ENCODE results near the gene CACNA1I. TPM values are rescaled to one million over a fixed set of nuclear protein-coding genes. Genes with fewer than 3 reads are reported as not detected.

Gene CACNA1I
- total RNA-seq, 1 donor from 2014 or later: 0.03 TPM

DNA sequence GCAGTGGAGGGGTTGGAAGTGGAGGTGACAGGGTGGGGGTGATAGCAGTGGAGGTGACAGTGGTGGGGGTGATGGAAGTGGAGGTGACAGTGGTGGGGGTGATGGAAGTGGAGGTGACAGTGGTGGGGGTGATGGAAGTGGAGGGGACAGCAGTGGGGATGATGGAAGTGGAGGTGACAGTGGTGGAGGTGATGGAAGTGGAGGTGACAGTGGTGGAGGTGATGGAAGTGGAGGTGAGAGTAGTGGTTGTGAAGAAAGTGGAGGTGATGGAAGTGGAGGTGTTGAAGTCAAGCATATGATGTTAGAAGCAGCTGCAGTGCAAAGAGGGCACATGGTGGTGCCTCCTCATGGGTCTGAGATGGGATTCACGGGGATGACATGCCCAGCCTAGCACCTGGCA is 141.5 kb downstream of the CACNA1I start:
- Mint-ChIP-seq H3K4me1 (ENCODE audit: unreplicated experiment) (no peaks in the 10 kb centered on the region), H3K36me3 (ENCODE audit: unreplicated experiment) (no peaks in the 10 kb centered on the region), H3K4me3 (ENCODE audit: unreplicated experiment) (no peak overlapping the region), H3K27me3 (ENCODE audit: unreplicated experiment) (peaks cover 45% of the 10 kb centered on the region), H3K9me3 (ENCODE audit: unreplicated experiment) (no peaks in the 10 kb centered on the region), H3K27ac (ENCODE audit: unreplicated experiment) (no peak overlapping the region)
- TF ChIP-seq, protein P1, sequence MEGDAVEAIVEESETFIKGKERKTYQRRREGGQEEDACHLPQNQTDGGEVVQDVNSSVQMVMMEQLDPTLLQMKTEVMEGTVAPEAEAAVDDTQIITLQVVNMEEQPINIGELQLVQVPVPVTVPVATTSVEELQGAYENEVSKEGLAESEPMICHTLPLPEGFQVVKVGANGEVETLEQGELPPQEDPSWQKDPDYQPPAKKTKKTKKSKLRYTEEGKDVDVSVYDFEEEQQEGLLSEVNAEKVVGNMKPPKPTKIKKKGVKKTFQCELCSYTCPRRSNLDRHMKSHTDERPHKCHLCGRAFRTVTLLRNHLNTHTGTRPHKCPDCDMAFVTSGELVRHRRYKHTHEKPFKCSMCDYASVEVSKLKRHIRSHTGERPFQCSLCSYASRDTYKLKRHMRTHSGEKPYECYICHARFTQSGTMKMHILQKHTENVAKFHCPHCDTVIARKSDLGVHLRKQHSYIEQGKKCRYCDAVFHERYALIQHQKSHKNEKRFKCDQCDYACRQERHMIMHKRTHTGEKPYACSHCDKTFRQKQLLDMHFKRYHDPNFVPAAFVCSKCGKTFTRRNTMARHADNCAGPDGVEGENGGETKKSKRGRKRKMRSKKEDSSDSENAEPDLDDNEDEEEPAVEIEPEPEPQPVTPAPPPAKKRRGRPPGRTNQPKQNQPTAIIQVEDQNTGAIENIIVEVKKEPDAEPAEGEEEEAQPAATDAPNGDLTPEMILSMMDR (IDR thresholded peaks at IDR 0.05): no peak
- DNase-seq (ENCODE audit: extremely low spot score, unreplicated experiment): no peak

DNA sequence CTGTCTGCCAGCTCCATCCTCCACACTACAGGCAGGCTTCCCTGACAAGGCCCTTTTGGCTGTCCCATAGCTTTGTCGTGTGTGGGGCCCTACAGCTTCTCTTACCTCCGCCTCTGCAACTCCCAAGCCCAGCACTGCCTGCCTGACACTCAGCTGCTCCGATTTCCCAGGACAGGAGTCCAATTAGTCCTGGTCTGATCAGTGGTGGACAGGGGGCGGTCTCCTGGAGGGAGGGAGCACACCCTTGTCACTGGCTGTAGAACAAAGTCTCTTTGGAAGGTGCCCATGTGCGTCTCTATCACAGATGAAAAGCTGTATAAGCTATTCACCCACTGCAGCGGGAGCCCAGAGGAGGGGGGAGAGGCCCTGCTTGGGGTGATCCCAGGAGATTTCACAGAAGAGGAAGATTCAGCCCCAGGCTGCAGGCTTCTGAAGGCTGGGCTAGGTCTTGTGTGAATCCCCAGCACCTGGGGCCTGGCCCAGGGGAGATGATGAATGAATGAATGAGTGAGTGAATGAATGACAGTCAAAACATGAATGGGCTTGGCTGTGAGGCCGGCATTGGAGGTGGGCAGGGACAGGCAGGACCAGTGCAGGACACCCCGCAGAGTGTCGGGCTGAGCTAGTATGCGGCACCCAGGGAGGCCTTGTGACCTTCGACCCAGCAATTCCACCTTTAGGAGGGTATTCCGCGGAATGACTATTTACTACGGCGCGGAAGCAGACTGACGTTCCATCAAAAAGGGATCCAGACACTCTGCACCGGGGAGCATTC is 142.4 kb downstream of the CACNA1I start:
- Mint-ChIP-seq H3K9me3 (ENCODE audit: unreplicated experiment) (no peaks in the 10 kb centered on the region), H3K4me3 (ENCODE audit: unreplicated experiment) (no peak overlapping the region), H3K36me3 (ENCODE audit: unreplicated experiment) (no peaks in the 10 kb centered on the region), H3K27me3 (ENCODE audit: unreplicated experiment) (peaks cover 51% of the 10 kb centered on the region), H3K4me1 (ENCODE audit: unreplicated experiment) (no peaks in the 10 kb centered on the region), H3K27ac (ENCODE audit: unreplicated experiment) (no peak overlapping the region)
- TF ChIP-seq, protein P1 (IDR thresholded peaks at IDR 0.05): no peak
- no peak for DNase-seq (ENCODE audit: extremely low spot score, unreplicated experiment)

DNA sequence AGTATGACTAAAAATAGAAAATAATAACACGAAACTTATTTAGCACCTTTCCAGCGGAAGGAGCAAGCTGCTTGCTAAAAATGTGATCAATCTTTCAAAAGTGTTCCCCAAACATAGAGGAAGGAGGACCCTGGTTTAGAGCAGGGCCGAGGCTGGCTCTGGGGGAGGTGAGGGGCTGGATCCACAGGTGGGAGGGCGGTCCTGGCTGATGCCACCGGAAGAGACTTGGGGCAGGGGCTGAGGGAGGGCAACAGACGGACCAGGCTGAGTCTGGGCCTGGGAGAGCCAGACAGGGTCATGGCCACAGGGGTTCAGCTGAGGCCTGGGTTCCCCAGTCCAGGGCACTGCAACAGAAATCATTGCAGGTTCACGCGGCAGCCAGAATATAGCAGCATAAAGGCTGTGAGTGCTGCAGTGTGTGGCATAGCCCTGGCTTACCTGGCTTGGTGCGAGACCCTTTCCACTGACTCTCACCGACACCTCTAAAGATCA is 143.3 kb downstream of the CACNA1I start:
- TF ChIP-seq, protein P1 (IDR thresholded peaks at IDR 0.05): no peak
- Mint-ChIP-seq H3K27me3 (ENCODE audit: unreplicated experiment) (peaks cover 47% of the 10 kb centered on the region), H3K4me3 (ENCODE audit: unreplicated experiment) (no peak overlapping the region), H3K4me1 (ENCODE audit: unreplicated experiment) (no peaks in the 10 kb centered on the region), H3K27ac (ENCODE audit: unreplicated experiment) (no peak overlapping the region), H3K36me3 (ENCODE audit: unreplicated experiment) (no peaks in the 10 kb centered on the region), H3K9me3 (ENCODE audit: unreplicated experiment) (no peaks in the 10 kb centered on the region)
- no peak for DNase-seq (ENCODE audit: extremely low spot score, unreplicated experiment)

DNA sequence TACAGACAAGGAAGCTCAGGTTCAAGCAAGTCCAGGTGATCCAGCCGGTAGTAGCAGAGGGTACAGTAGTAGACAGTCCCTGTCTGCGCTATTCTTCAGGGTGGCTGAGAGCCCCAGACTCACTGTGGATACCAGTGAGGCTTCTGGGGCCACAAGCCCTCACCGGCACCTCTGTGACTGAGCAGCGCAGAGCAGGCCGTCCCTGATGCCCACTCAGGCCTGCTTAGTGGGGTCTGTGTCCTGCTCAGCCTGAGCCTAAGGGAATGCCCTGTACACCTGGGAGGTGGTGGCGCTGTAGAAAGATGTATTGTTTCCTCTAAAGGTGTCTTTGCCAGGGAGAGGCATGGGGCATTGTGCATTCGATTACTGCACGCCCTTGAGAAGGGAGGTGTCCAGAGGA is 143.8 kb downstream of the CACNA1I start:
- no peaks in the 10 kb centered on the region for H3K36me3 Mint-ChIP-seq (ENCODE audit: unreplicated experiment)
- no peaks in the 10 kb centered on the region for H3K9me3 Mint-ChIP-seq (ENCODE audit: unreplicated experiment)
- no peak overlapping the region for H3K4me3 Mint-ChIP-seq (ENCODE audit: unreplicated experiment)
- no peaks in the 10 kb centered on the region for H3K4me1 Mint-ChIP-seq (ENCODE audit: unreplicated experiment)
- DNase-seq (ENCODE audit: extremely low spot score, unreplicated experiment): no peak
- TF ChIP-seq, protein P1 (IDR thresholded peaks at IDR 0.05): no peak
- H3K27ac Mint-ChIP-seq (ENCODE audit: unreplicated experiment): no peak overlapping the region
- H3K27me3 Mint-ChIP-seq (ENCODE audit: unreplicated experiment): peaks cover 45% of the 10 kb centered on the region

DNA sequence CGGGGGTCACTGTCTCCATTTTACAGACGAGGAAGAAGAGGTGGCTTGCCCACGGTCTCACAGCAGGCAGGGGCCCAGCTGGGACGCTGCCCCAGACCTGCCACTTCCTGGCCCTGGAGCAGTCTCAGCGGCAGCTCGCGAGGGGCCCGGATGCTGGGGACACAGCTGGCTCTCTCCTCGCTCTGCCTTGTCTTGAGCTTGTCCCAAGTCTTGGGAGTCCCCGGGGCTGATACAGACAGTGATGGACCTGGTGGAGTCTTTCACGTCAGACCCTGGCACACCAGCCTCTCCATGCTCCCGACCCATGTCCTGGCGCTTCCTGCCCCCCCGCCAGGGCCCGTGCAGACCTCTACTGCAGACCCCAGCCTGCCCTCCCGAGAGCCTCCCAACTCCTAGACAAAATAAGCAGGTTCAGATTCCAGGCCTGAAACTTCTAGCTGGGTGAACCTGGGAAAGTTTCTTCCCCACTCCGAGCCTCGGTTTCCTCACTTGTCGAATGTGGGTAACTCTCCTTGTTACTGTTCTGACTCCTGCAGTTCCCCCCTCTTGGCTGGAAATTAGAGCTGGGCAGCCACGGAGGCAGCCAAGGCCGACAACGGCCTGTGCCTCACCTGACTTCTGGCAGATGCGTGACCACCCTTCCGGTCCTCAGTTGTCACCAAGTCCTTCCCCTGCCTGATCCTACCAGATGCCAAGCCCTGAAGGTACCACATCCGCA is 145.4 kb downstream of the CACNA1I start:
- no peak for DNase-seq (ENCODE audit: extremely low spot score, unreplicated experiment)
- Mint-ChIP-seq H3K27me3 (ENCODE audit: unreplicated experiment) (peaks cover 41% of the 10 kb centered on the region), H3K36me3 (ENCODE audit: unreplicated experiment) (no peaks in the 10 kb centered on the region), H3K4me1 (ENCODE audit: unreplicated experiment) (no peaks in the 10 kb centered on the region), H3K9me3 (ENCODE audit: unreplicated experiment) (no peaks in the 10 kb centered on the region), H3K27ac (ENCODE audit: unreplicated experiment) (no peak overlapping the region), H3K4me3 (ENCODE audit: unreplicated experiment) (no peak overlapping the region)
- TF ChIP-seq, protein P1 (IDR thresholded peaks at IDR 0.05): no peak
